Activated CD8-positive, alpha-beta T cell treated with anti-CD3 and anti-CD28 coated beads for 36 hours (primary cell): ENCODE data around the gene ITPRID1. TPM values are rescaled to one million over a fixed set of nuclear protein-coding genes. Genes with fewer than 3 reads are reported as not detected.
"Not testable (repeated sequence)": the region's sequence is repeated elsewhere in the genome, so short reads cannot be mapped to it uniquely, and the experiment has no call there.

Experiments used
- ATAC-seq: fragments of 200-7000 bp; cut with Tn5 transposase; one replicate; pipeline ENCODE4 v1.10.0; 2021; ENCODE audit warnings: mild to moderate bottlenecking, moderate library complexity
- CTCF ChIA-PET: fragments of 350-600 bp; sonication (Branson Sonifier 250); formaldehyde crosslinking; loops from one replicate; lab custom pipeline; 2021; ENCODE audit warnings: antibody characterized with exemption; lab: Charles Lee
- POLR2A ChIA-PET: fragments of 350-600 bp; sonication (Branson Sonifier 250); formaldehyde crosslinking; loops from one replicate; lab custom pipeline; 2021; ENCODE audit warnings: antibody characterized with exemption; lab: Charles Lee
- DNase-seq: peaks from one replicate; pipeline ENCODE4 v3.0.0-alpha.2; 2020
- H3K27ac Mint-ChIP-seq: one replicate; pipeline ENCODE4 v1.8.0; 2021; ENCODE audit warnings: mild to moderate bottlenecking, mixed read lengths
- H3K27me3 Mint-ChIP-seq: one replicate; pipeline ENCODE4 v1.8.0; 2021; ENCODE audit warnings: mixed read lengths
- H3K36me3 Mint-ChIP-seq: one replicate; pipeline ENCODE4 v1.8.0; 2021; ENCODE audit warnings: low read depth, mixed read lengths
- H3K4me1 Mint-ChIP-seq: one replicate; pipeline ENCODE4 v1.8.0; 2021; ENCODE audit warnings: low read depth, mixed read lengths
- H3K4me3 Mint-ChIP-seq: one replicate; pipeline ENCODE4 v1.8.0; 2021; ENCODE audit warnings: mild to moderate bottlenecking, moderate library complexity, mixed read lengths
- H3K9me3 Mint-ChIP-seq: one replicate; pipeline ENCODE4 v1.8.0; 2021; ENCODE audit warnings: mixed read lengths
- intact Hi-C: fragments of 100-400 bp; cut with micrococcal nuclease; formaldehyde crosslinking; loops from one replicate; pipeline ENCODE4 v1.10.0; 2022
- total RNA-seq, 2 experiments: library from RNA; stranded (reverse); gene quantifications; one replicate each; pipeline ENCODE4 v1.2.3, GENCODE V29; 2021
- TF ChIP-seq, protein P1 (sequence below): fragments of 200-600 bp; IDR thresholded peaks from one replicate; pipeline ENCODE4 v1.8.0; 2022; ENCODE audit warnings: antibody characterized with exemption, mild to moderate bottlenecking

The ITPRID1 gene
- total RNA-seq, result not detected

DNA sequence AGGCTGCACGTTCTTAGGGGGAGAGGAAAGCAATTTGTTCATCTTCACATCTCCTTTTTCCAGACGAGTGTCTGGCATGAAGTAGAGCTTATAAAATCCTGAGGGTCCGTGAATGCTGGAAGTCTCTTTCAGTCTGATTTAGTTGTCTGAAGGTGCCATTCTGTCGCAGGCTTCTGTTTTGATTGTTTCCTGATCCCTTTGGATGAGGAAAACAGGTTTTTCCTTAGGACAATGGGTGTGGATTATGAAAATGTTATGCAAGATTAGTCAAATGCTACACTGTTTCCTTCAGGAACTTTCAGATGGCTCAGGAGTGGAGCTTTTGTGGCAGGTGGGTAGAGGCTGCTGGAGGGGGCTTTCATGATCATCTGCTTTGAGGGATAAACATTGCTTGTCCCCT is at the start of gene ITPRID1:
TSS of gene ITPRID1 (plus strand) at position 301 of the 400 bp plus-strand sequence. CDS start 38,935 bp downstream, outside the sequence.
- ChIA-PET CTCF (no interaction called here), POLR2A (no interaction called here)
- no peaks in the 10 kb centered on the region for H3K27me3 Mint-ChIP-seq
- H3K27ac Mint-ChIP-seq, result no peak within 1 kb of the TSS
- peaks cover 1% of the 10 kb centered on the region for H3K9me3 Mint-ChIP-seq
- H3K4me3 Mint-ChIP-seq, result no peak within 1 kb of the TSS
- intact Hi-C loops, result no loop called here
- TF ChIP-seq, protein P1, sequence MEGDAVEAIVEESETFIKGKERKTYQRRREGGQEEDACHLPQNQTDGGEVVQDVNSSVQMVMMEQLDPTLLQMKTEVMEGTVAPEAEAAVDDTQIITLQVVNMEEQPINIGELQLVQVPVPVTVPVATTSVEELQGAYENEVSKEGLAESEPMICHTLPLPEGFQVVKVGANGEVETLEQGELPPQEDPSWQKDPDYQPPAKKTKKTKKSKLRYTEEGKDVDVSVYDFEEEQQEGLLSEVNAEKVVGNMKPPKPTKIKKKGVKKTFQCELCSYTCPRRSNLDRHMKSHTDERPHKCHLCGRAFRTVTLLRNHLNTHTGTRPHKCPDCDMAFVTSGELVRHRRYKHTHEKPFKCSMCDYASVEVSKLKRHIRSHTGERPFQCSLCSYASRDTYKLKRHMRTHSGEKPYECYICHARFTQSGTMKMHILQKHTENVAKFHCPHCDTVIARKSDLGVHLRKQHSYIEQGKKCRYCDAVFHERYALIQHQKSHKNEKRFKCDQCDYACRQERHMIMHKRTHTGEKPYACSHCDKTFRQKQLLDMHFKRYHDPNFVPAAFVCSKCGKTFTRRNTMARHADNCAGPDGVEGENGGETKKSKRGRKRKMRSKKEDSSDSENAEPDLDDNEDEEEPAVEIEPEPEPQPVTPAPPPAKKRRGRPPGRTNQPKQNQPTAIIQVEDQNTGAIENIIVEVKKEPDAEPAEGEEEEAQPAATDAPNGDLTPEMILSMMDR, result no peak
- ATAC-seq, result no peak
- H3K4me1 Mint-ChIP-seq, result no peaks in the 10 kb centered on the region
- no peak for DNase-seq
- H3K36me3 Mint-ChIP-seq, result no peaks in the 10 kb centered on the region

DNA sequence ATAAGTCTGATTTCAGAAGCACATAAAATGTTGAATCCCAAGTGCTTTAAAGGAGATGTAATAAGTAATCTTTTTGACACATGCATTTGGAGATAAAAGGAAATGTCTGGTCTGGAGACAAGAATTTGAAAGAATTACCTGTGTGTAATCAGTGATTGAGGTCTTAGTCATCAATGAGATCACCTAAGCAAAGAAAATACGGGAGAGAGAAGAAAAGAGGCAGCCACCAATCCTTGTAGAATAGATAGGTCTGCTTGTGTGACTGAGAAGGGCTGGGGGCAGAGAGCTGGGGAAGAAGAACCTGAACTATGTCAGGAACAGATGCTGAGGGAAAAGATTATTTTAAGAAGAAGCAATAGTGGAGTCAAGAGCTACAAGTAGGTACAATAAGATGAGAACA is 49.3 kb upstream of the ITPRID1 start:
- Mint-ChIP-seq H3K4me1 (no peaks in the 10 kb centered on the region), H3K36me3 (no peaks in the 10 kb centered on the region), H3K9me3 (no peaks in the 10 kb centered on the region), H3K27ac (no peak overlapping the region), H3K27me3 (no peaks in the 10 kb centered on the region), H3K4me3 (no peak overlapping the region)
- no peak for ATAC-seq
- POLR2A ChIA-PET, result no interaction called here
- intact Hi-C loops, result no loop called here
- CTCF ChIA-PET, result no interaction called here
- DNase-seq, result no peak
- TF ChIP-seq, protein P1, result no peak

DNA sequence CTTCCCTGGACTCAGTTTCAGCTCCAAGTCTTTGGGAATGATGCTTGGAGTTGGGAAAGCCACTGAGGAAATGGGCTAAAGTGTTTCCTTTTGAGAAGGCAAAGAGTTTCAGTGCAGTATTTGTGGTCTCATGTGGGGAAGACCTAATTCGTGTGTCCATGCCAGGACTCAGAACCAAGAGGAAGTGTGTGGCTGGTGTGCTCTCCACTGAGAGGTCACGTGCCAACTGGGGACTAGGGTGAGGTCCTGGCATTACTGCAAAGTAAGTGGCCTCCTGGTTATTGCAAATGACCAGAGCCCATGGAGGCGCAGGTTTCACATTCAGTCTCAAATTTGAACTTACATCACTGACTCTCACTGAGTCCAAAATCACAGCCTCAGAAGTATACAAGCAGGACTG is 48.6 kb upstream of the ITPRID1 start:
- ChIA-PET CTCF (no interaction called here), POLR2A (no interaction called here)
- Mint-ChIP-seq H3K9me3 (no peaks in the 10 kb centered on the region), H3K36me3 (no peaks in the 10 kb centered on the region), H3K4me3 (no peak overlapping the region), H3K27ac (no peak overlapping the region), H3K27me3 (no peaks in the 10 kb centered on the region), H3K4me1 (no peaks in the 10 kb centered on the region)
- intact Hi-C loops, result no loop called here
- ATAC-seq, result no peak
- no peak for DNase-seq
- TF ChIP-seq, protein P1, result no peak

DNA sequence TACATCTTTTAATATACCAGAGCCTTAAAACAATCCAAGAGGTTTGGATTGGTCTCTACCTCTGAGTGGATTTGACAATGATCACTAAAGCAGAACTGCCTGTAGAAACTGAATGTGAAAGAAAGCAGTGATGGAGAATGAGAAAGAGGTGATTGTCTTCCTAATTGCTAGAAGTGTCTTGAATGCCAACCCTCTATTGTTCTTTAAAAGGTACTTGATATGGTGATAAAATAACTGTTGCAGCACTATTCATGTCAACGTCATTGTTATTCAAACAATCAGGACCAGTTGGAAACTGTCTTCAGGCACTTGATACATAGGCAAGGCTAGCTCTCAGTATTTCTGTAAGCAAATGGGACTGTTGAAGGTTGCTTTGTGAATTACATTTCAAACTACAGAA is 47.9 kb upstream of the ITPRID1 start:
- no peak for ATAC-seq
- Mint-ChIP-seq H3K9me3 (no peaks in the 10 kb centered on the region), H3K4me3 (no peak overlapping the region), H3K27me3 (no peaks in the 10 kb centered on the region), H3K4me1 (no peaks in the 10 kb centered on the region), H3K36me3 (no peaks in the 10 kb centered on the region), H3K27ac (no peak overlapping the region)
- intact Hi-C loops, result no loop called here
- TF ChIP-seq, protein P1, result no peak
- ChIA-PET CTCF (no interaction called here), POLR2A (no interaction called here)
- no peak for DNase-seq

DNA sequence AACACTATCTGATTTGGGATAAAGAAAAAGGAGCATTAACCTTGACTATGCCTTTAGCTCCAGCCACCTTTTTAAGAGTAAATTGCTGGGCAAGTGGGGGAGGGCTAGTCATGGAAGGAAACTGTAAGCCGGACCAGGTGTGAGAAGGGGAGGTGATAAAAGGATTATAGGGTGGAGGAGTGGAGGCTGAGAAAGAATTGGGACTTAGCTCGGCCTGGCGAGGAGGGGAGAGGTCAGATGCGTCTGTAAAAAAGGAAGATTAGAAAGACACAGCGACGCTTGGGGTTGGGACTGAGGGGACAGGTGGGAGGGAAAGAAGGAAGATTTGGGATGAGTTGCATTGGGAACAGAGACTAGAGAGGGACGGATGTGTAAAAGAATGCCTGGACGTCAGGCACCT is 43.0 kb upstream of the ITPRID1 start:
- CTCF ChIA-PET, DNase-seq, ATAC-seq, H3K9me3 Mint-ChIP-seq, H3K27me3 Mint-ChIP-seq, H3K27ac Mint-ChIP-seq, H3K4me3 Mint-ChIP-seq, POLR2A ChIA-PET, H3K36me3 Mint-ChIP-seq, H3K4me1 Mint-ChIP-seq, intact Hi-C loops: not testable (repeated sequence)

DNA sequence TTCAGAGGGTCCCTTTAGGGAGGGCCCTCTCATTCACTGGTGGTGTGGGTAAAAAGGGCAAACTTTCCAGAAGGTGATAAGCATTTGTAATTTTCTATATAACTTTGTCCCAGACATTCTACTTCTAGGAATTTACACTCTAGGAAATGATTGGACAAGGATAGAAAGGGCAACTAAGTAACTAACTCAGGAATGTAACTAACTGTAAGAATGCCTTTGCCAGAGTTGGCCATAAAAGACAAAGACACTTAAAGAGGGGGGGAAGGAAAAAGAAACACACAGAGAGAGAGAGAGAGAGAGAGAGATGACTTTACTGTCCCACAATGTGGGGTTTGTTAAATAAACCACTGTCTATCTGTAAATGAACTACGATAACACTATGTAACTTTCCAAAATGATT is 38.5 kb upstream of the ITPRID1 start:
- H3K36me3 Mint-ChIP-seq, result no peaks in the 10 kb centered on the region
- POLR2A ChIA-PET, result no interaction called here
- H3K9me3 Mint-ChIP-seq, result no peaks in the 10 kb centered on the region
- H3K4me1 Mint-ChIP-seq, result no peaks in the 10 kb centered on the region
- intact Hi-C loops, result no loop called here
- DNase-seq (no peak), ATAC-seq (no peak)
- H3K27ac Mint-ChIP-seq, result no peak overlapping the region
- H3K27me3 Mint-ChIP-seq, result no peaks in the 10 kb centered on the region
- H3K4me3 Mint-ChIP-seq, result no peak overlapping the region
- TF ChIP-seq, protein P1, result no peak
- CTCF ChIA-PET, result no interaction called here
